ENCODE data around the gene MTERF4. TPM values are rescaled to one million over a fixed set of nuclear protein-coding genes. Genes with fewer than 3 reads are reported as not detected.

MTERF4 gene
- total and polyA plus RNA-seq, 2 of the 4 experiments (the other 2 are of a cell fraction), result 26.6 to 33.3 TPM

DNA sequence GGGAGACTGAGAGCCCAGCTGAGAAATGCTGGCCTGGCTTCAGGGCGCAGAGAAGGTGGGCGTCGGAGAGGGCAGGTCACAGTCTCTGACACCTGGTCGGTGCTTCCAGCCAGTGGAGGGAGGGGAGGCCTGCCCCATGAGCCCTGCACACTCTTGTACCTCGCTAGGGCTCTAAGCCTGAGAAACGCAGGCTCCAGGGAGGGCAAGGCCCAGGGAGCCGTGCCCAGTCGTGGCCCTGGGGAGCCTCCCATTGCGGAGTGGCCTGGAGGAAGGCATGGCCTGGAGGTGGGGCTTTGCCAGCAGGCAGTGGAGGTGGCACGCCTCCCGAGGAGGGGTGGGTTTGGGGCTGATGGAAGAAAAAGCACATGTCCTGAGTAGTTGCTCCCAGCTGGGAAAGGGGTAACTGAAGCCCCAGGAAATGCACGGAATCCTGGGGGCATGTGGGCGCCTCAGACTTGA, 39.0 kb downstream of the MTERF4 start:
- no peaks in the 10 kb centered on the region for H3K4me1 ChIP-seq (ENCODE audit: control insufficient read depth, insufficient read depth, low read length)
- ChIA-PET CTCF (no interaction called here), POLR2A (ENCODE audit: unreplicated experiment) (no interaction called here)
- no peak overlapping the region for H3K14ac ChIP-seq (replicated peaks; ENCODE audit: low read depth, low read length)
- H4K20me1 ChIP-seq (ENCODE audit: insufficient read depth, low read length), result no peaks in the 10 kb centered on the region
- no peak for ATAC-seq (ENCODE audit: low read depth)
- H3K27me3 ChIP-seq (ENCODE audit: control insufficient read depth, insufficient read depth, low read length), result no peaks in the 10 kb centered on the region
- H3K56ac ChIP-seq (ENCODE audit: extremely low read depth, insufficient read depth, low read length), result no peak overlapping the region
- H3K18ac ChIP-seq (ENCODE audit: low read depth, low read length), result no peak overlapping the region
- DNase-seq, result no peak
- no peak overlapping the region for H3K27ac ChIP-seq (ENCODE audit: insufficient read depth, low read length)
- H3K9ac ChIP-seq (ENCODE audit: low read depth, low read length), result no peak overlapping the region
- TF ChIP-seq MAZ (IDR thresholded peaks at IDR 0.05; ENCODE audit: borderline replicate concordance, low read depth, low read length) (no peak), CEBPB (IDR thresholded peaks at IDR 0.05; ENCODE audit: low read depth, low read length) (no peak), RFX5 (IDR thresholded peaks at IDR 0.05; ENCODE audit: low read depth, low read length) (no peak), CHD1 (IDR thresholded peaks at IDR 0.05; ENCODE audit: low read depth, low read length) (no peak), BHLHE40 (IDR thresholded peaks at IDR 0.05; ENCODE audit: low read depth, low read length) (no peak), MAFK (IDR thresholded peaks at IDR 0.05; ENCODE audit: low read depth, low read length) (no peak), MXI1 (IDR thresholded peaks at IDR 0.05; ENCODE audit: borderline replicate concordance, low read depth, low read length) (no peak), POLR2A (IDR thresholded peaks at IDR 0.05; ENCODE audit: low read depth, low read length) (no peak), RAD21 (IDR thresholded peaks at IDR 0.05; ENCODE audit: low read length) (no peak), RCOR1 (IDR thresholded peaks at IDR 0.05; ENCODE audit: insufficient replicate concordance, low read length) (no peak), FOS (IDR thresholded peaks at IDR 0.05; ENCODE audit: low read depth, low read length) (no peak), NFE2L2 (IDR thresholded peaks at IDR 0.05; ENCODE audit: low read depth, low read length) (no peak), SMC3 (IDR thresholded peaks at IDR 0.05; ENCODE audit: low read depth, low read length) (no peak)
- TF ChIP-seq, protein P1, sequence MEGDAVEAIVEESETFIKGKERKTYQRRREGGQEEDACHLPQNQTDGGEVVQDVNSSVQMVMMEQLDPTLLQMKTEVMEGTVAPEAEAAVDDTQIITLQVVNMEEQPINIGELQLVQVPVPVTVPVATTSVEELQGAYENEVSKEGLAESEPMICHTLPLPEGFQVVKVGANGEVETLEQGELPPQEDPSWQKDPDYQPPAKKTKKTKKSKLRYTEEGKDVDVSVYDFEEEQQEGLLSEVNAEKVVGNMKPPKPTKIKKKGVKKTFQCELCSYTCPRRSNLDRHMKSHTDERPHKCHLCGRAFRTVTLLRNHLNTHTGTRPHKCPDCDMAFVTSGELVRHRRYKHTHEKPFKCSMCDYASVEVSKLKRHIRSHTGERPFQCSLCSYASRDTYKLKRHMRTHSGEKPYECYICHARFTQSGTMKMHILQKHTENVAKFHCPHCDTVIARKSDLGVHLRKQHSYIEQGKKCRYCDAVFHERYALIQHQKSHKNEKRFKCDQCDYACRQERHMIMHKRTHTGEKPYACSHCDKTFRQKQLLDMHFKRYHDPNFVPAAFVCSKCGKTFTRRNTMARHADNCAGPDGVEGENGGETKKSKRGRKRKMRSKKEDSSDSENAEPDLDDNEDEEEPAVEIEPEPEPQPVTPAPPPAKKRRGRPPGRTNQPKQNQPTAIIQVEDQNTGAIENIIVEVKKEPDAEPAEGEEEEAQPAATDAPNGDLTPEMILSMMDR (conservative IDR thresholded peaks at IDR 0.05; ENCODE audit: low read depth, low read length), result no peak
- TF ChIP-seq, protein P2, sequence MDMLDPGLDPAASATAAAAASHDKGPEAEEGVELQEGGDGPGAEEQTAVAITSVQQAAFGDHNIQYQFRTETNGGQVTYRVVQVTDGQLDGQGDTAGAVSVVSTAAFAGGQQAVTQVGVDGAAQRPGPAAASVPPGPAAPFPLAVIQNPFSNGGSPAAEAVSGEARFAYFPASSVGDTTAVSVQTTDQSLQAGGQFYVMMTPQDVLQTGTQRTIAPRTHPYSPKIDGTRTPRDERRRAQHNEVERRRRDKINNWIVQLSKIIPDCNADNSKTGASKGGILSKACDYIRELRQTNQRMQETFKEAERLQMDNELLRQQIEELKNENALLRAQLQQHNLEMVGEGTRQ (IDR thresholded peaks at IDR 0.05; ENCODE audit: low read depth, low read length), result no peak
- TF ChIP-seq, protein P3, sequence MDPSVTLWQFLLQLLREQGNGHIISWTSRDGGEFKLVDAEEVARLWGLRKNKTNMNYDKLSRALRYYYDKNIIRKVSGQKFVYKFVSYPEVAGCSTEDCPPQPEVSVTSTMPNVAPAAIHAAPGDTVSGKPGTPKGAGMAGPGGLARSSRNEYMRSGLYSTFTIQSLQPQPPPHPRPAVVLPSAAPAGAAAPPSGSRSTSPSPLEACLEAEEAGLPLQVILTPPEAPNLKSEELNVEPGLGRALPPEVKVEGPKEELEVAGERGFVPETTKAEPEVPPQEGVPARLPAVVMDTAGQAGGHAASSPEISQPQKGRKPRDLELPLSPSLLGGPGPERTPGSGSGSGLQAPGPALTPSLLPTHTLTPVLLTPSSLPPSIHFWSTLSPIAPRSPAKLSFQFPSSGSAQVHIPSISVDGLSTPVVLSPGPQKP (IDR thresholded peaks at IDR 0.05; ENCODE audit: borderline replicate concordance, low read depth, low read length), result no peak
- H3K23ac ChIP-seq (ENCODE audit: low read depth, low read length), result no peak overlapping the region
- in situ Hi-C loops (cut with MboI; ENCODE audit: low sequenced_read_pairs) (no loop called here), intact Hi-C loops (cut with micrococcal nuclease) (loop anchor here (5.0 kb wide), 1 partner anchor 151 kb away; no protein-coding TSS in a partner anchor), dilution Hi-C loops (cut with HindIII; ENCODE audit: low sequenced_read_pairs, unreplicated experiment) (no loop called here)
- peaks cover 8% of the 10 kb centered on the region; the same call in 1 of the 2 replicates for H3K36me3 ChIP-seq (ENCODE audit: control insufficient read depth, insufficient read depth, low read length)
- H2BK5ac ChIP-seq (ENCODE audit: low read depth, low read length, poor library complexity, severe bottlenecking), result no peak overlapping the region
- no peak overlapping the region for H2BK15ac ChIP-seq (ENCODE audit: low read depth, low read length)
- H3K4ac ChIP-seq (ENCODE audit: low read depth, low read length), result no peak overlapping the region
- no peak overlapping the region for H2BK120ac ChIP-seq (ENCODE audit: low read depth, low read length)
- H2BK20ac ChIP-seq (ENCODE audit: low read depth, low read length), result no peak overlapping the region
- no TSS peak for BruUV-seq (replicated peaks)
- no peak overlapping the region for H2AK5ac ChIP-seq (ENCODE audit: low read depth, low read length)
- no peak overlapping the region for H3K4me3 ChIP-seq (ENCODE audit: insufficient read depth, low read depth, low read length)
- H4K91ac ChIP-seq (ENCODE audit: insufficient read depth, low read depth, low read length), result no peak overlapping the region
- no peak overlapping the region for H2AFZ ChIP-seq (replicated peaks; ENCODE audit: low read length, poor library complexity)
- 77% methylated on average over 4 of the region's 13 CpGs; no CpG with 5 or more reads in 1 of the 2 experiments for WGBS, 2 experiments (ENCODE audit: extremely low coverage in 2 of 2, insufficient read length in 1 of 2)
- no peaks in the 10 kb centered on the region for H3K9me3 ChIP-seq (ENCODE audit: control insufficient read depth, insufficient read depth, low read length)
- no peak overlapping the region for H4K8ac ChIP-seq (ENCODE audit: low read depth in 2 of 2, low read length in 2 of 2)
- no peak overlapping the region for H4K5ac ChIP-seq (ENCODE audit: low read depth, low read length)
- no peak overlapping the region for H3K4me2 ChIP-seq (ENCODE audit: low read depth, low read length)
- H2AK9ac ChIP-seq (replicated peaks; ENCODE audit: low read depth, low read length, poor library complexity), result no peak overlapping the region
- no peaks in the 10 kb centered on the region for H3K79me1 ChIP-seq (ENCODE audit: low read depth in 1 of 2, low read length in 2 of 2)
- H3K9me1 ChIP-seq (ENCODE audit: insufficient read depth, low read length), result no peaks in the 10 kb centered on the region

All from IMR-90 (cell line).